ENCODE measurements around the gene NDRG3. TPM values are rescaled to one million over a fixed set of nuclear protein-coding genes. Genes with fewer than 3 reads are reported as not detected.

The NDRG3 gene
- total RNA-seq, 1 donor from 2014 or later = 34.4 TPM

- H3K27me3 ChIP-seq (ENCODE audit: low read depth) = no peaks in the 10 kb centered on the region
- intact Hi-C loops (cut with micrococcal nuclease) = no loop called here
- no peaks in the 10 kb centered on the region for H3K9me3 ChIP-seq (replicated peaks)
- H3K4me3 ChIP-seq = peak overlapping the region; percentile 84
- H3K4me1 ChIP-seq = peaks cover 35% of the 10 kb centered on the region
- H3K27ac ChIP-seq (replicated peaks) = no peak overlapping the region
- DNase-seq = no peak
- TF ChIP-seq CTCF (IDR thresholded peaks at IDR 0.05; ENCODE audit: borderline replicate concordance) = no peak
- H3K36me3 ChIP-seq = peaks cover 49% of the 10 kb centered on the region
These were observed 138.1 kb downstream of the NDRG3 start for GRCh38 chr20:36607586-36608387.

DNA sequence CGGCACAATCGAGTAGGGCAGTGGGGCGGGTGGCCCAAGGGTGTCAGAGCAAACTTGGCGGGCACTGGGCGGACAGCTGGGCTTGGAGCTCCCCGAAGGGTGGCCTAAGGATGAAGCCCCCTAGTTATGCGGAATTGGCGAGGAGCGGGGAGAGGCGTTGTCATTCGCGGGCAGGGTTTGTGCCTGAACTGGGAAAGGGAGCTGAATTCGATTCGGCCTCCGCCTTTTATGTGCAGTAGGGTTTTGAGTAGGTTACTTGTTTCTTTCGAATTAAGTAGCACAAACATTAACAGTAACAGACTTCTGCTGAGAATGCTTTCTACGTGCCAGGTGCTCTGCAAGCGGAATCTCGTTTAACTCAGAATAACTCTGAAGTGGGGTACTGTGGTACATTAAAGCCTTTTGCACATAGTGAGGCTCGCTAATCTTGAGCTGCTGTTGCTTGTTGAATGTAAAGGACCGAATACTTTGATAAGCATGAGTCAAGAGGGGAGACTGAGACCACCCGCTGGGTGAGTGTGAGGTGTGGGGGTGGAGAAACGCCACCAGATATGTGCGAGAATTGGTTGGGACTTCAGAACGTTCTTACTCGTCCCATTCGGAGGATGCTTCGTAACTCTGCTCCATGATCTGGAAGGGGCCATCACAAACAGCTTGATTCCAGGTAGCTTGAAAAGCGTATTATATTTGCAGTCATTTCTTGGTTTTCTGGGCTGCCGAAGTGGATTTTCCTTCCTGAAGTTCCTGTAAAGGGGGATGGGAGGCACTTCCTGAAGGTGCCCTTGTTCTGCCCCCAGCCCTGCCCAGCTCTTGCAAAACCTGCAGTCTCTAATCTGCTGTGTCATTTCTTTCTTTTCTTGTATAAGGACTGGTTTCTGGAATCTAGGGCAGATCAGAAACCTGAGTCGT, 139.5 kb downstream of the NDRG3 start:
- no peak for TF ChIP-seq CTCF (IDR thresholded peaks at IDR 0.05; ENCODE audit: borderline replicate concordance)
- Histone ChIP-seq H3K36me3 (peaks cover 35% of the 10 kb centered on the region), H3K27ac (replicated peaks) (peak overlapping the region; percentile 89), H3K4me3 (peak overlapping the region; percentile 84), H3K27me3 (ENCODE audit: low read depth) (no peaks in the 10 kb centered on the region), H3K4me1 (peaks cover 35% of the 10 kb centered on the region), H3K9me3 (replicated peaks) (no peaks in the 10 kb centered on the region)
- DNase-seq = no peak
- intact Hi-C loops (cut with micrococcal nuclease) = no loop called here

DNA sequence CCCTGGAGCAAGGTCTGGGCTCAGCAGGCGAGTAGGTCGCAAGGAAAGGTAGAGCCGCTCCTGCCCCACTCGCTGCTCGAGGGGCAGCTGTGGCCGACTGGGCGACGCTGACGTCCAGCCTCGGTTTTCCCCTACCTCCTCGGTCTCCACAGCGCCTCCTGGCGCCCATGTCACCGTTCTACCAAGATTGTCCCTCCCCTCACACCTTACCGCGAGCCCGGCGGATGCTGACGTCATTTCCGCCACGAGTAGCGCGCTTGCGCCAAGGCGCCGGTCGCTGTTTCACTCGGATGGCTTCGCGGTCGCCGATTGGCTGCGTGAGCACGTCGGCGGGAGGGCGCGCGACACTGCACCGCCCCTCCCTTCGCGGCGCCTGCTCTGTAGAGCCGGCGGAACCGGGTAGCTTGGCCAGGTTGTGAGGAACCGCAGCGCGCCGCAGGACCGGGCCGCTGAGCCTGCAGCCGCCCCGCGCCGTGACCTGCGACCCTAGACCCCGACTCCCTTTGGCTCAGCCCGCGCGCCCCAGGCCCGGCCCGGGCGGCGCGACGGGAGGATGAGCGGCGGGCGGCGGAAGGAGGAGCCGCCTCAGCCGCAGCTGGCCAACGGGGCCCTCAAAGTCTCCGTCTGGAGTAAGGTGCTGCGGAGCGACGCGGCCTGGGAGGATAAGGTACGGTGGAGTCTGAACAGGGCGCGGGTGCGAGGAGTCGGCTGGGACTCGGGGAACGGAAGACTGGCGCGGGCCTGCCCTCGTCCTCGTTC, 140.3 kb downstream of the NDRG3 start, which contains the start of gene RAB5IF:
Gene RAB5IF (plus strand): TSS at position 381 of the 759 bp plus-strand sequence. CDS start 173 bp downstream, at position 554.
- Histone ChIP-seq H3K36me3 (peaks cover 27% of the 10 kb centered on the region), H3K4me3 (peak within 1 kb of the TSS; percentile 84), H3K27me3 (ENCODE audit: low read depth) (no peaks in the 10 kb centered on the region), H3K9me3 (replicated peaks) (no peaks in the 10 kb centered on the region), H3K27ac (replicated peaks) (peak within 1 kb of the TSS; percentile 89), H3K4me1 (peaks cover 35% of the 10 kb centered on the region)
- TF ChIP-seq CTCF (IDR thresholded peaks at IDR 0.05; ENCODE audit: borderline replicate concordance) = peak; percentile 92
- intact Hi-C loops (cut with micrococcal nuclease) = no loop called here
- DNase-seq = peak; percentile 99

DNA sequence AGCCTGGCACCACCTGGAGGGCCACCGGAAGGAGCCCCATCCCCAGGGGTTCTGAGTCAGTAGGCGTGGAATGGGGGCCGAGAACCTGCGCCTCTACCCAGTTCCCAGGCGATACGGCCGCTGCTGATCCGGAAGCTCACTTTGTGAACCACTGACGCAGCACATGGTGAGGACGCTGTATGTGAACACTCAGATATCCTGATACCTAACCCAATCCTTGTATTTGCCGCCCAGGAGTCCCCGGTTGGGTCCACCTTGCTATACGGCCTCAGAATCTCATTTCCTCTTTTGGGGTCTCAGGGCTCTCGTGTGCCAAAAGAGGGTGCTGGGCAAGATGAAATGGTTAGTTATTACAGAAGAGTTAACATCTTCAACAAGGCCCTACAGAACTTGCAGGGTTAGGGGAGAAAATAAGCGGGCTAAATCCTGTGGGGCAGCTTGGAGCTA, 140.9 kb downstream of the NDRG3 start:
- intact Hi-C loops (cut with micrococcal nuclease) = no loop called here
- Histone ChIP-seq H3K4me3 (peak overlapping the region; percentile 84), H3K27me3 (ENCODE audit: low read depth) (no peaks in the 10 kb centered on the region), H3K36me3 (peaks cover 21% of the 10 kb centered on the region), H3K9me3 (replicated peaks) (no peaks in the 10 kb centered on the region), H3K4me1 (peaks cover 35% of the 10 kb centered on the region), H3K27ac (replicated peaks) (peak overlapping the region; percentile 89)
- TF ChIP-seq CTCF (IDR thresholded peaks at IDR 0.05; ENCODE audit: borderline replicate concordance) = no peak
- DNase-seq = peak; percentile 19

Other genes with a start within 250 kb of the NDRG3 start
- 1,345 TPM for gene MYL9, start 204.6 kb downstream of the NDRG3 start, total RNA-seq
- gene TGIF2, start 172.5 kb downstream of the NDRG3 start, total RNA-seq = 5.8 TPM
- gene RAB5IF, start 140.3 kb downstream of the NDRG3 start, total RNA-seq = 56.5 TPM
- 0.19 TPM for gene SLA2, start 99.9 kb downstream of the NDRG3 start, total RNA-seq
- gene DSN1, start 27.7 kb upstream of the NDRG3 start, total RNA-seq = 4.8 TPM
- gene TLDC2, start 130.0 kb upstream of the NDRG3 start, total RNA-seq = not detected
- gene SAMHD1, start 205.6 kb upstream of the NDRG3 start, total RNA-seq = 37.8 TPM

Measured in left ventricle myocardium inferior (tissue), 1 donor.